Stomach (tissue), 19 donors: Measurements from ENCODE around the gene USP17L19. TPM values are rescaled to one million over a fixed set of nuclear protein-coding genes. Genes with fewer than 3 reads are reported as not detected.
A peak's percentile ranks its signal among the peaks of the same experiment; 100 is the strongest.
"Not testable (repeated sequence)": the region's sequence is repeated elsewhere in the genome, so short reads cannot be mapped to it uniquely, and the experiment has no call there.

Source experiments
- DNase-seq, 2 donors: peaks; one replicate each; pipeline versions ENCODE4 v3.0.0 to v3.0.0-alpha.2; 2013 to 2019
- H3K27ac ChIP-seq, 5 donors: fragments of 200-600 bp in 4 of 5; sonication (generic) in 4 of 5; one replicate each; pipeline ENCODE4 v1.5.1; 2013 to 2019; ENCODE audit warnings: mild to moderate bottlenecking in 1 of 5, moderate library complexity in 1 of 5
- H3K27me3 ChIP-seq, 3 donors: fragments of 200-600 bp; sonication (generic); one replicate each; pipeline ENCODE4 v1.5.1; 2017 to 2019; ENCODE audit warnings: mixed run types in 1 of 3
- H3K36me3 ChIP-seq, 4 donors: fragments of 200-600 bp; sonication (generic); 1 replicate in 3 of 4; 2 replicates in 1 of 4; pipeline ENCODE4 v1.5.1; 2016 to 2019
- H3K4me1 ChIP-seq, 4 donors: fragments of 200-600 bp; sonication (generic); one replicate each; pipeline ENCODE4 v1.5.1; 2016 to 2019
- H3K4me3 ChIP-seq, 4 donors: fragments of 200-600 bp; sonication (generic) in 3 of 4; one replicate each; pipeline ENCODE4 v1.5.1; 2016 to 2019; ENCODE audit warnings: mild to moderate bottlenecking in 1 of 4
- H3K9me3 ChIP-seq, 4 donors: fragments of 200-600 bp; sonication (generic); one replicate each; pipeline ENCODE4 v1.5.1; 2016 to 2019
- WGBS, 5 donors: extraction: QIAGEN DNeasy Blood & Tissue Kit in 3 of 5; methylation state at CpG; one replicate each; pipeline versions ENCODE4 v1.1.5 to v1.1.7; 2013 to 2018; 5-methylcytosine and 5-hydroxymethylcytosine counted together
- intact Hi-C: fragments of 100-400 bp; cut with DNase I; formaldehyde crosslinking; loops from one replicate; pipeline ENCODE4 v1.15.1; 2023; ENCODE audit warnings: low total_unique reads
- long read RNA-seq, 10 donors: transcript quantifications; one replicate each; lab custom pipeline, GENCODE V29; 2026
- polyA plus RNA-seq, 3 donors: library from polyadenylated mRNA; stranded (reverse); fragments of 200-250 nt; gene quantifications; one replicate each; pipeline ENCODE4 v1.2.3, GENCODE V29; 2013
- total RNA-seq, 5 donors: library from RNA; depleted of rRNA; stranded (reverse); fragments of >200 nt; gene quantifications; one replicate each; pipeline versions ENCODE4 v1.1.0 to v1.2.3, GENCODE V29; 2014 to 2016
- donor health status: healthy with polysubstance abuse.
- donor health status: Bipolar disorder and iron deficiency.
- donor health status: healthy.

The USP17L19 gene, protein sequence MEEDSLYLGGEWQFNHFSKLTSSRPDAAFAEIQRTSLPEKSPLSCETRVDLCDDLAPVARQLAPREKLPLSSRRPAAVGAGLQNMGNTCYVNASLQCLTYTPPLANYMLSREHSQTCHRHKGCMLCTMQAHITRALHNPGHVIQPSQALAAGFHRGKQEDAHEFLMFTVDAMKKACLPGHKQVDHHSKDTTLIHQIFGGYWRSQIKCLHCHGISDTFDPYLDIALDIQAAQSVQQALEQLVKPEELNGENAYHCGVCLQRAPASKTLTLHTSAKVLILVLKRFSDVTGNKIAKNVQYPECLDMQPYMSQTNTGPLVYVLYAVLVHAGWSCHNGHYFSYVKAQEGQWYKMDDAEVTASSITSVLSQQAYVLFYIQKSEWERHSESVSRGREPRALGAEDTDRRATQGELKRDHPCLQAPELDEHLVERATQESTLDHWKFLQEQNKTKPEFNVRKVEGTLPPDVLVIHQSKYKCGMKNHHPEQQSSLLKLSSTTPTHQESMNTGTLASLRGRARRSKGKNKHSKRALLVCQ
- total RNA-seq, result not detected
- polyA plus RNA-seq, result not detected
- long read RNA-seq, donor 1, result 0 reads
- long read RNA-seq, donor 2, result 0 reads
- long read RNA-seq, donor 3, result 0 reads
- long read RNA-seq, donor 4, result 0 reads
- long read RNA-seq, donor 5, result 0 reads
- long read RNA-seq, donor 6, result 0 reads
- long read RNA-seq, donor 7, result 0 reads
- long read RNA-seq, donor 8, result 0 reads
- long read RNA-seq, donor 9, result 0 reads
- long read RNA-seq, donor 10, result 0 reads

GRCh38 chr4:9253078-9253477 is at the start of gene USP17L19:
USP17L19 (plus strand) TSS chr4:9253378; CDS start chr4:9253378, 0 bp downstream.
- H3K4me3 ChIP-seq, DNase-seq, H3K27ac ChIP-seq, intact Hi-C loops, H3K9me3 ChIP-seq, H3K4me1 ChIP-seq, H3K27me3 ChIP-seq, H3K36me3 ChIP-seq: not testable (repeated sequence)
- no CpG with 5 or more reads among the region's 13 CpGs for WGBS, 5 donors

GRCh38 chr4:9210357-9210756 is 42.8 kb upstream of the USP17L19 start, which contains the start of gene USP17L10:
USP17L10 (plus strand) TSS chr4:9210657; CDS start chr4:9210657, 0 bp downstream.
- DNase-seq, H3K4me3 ChIP-seq, intact Hi-C loops, H3K27me3 ChIP-seq, H3K4me1 ChIP-seq, H3K36me3 ChIP-seq, H3K9me3 ChIP-seq, H3K27ac ChIP-seq: not testable (repeated sequence)
- 92% methylated on average over 11 of the region's 13 CpGs; no CpG with 5 or more reads in 4 of the 5 donors for WGBS, 5 donors

- H3K36me3 ChIP-seq, intact Hi-C loops, H3K4me3 ChIP-seq, H3K9me3 ChIP-seq, H3K27ac ChIP-seq, H3K27me3 ChIP-seq, H3K4me1 ChIP-seq: not testable (repeated sequence)
- 73 to 83% (median 81%) methylated on average over 9 to 11 of the region's 14 CpGs for WGBS, 5 donors
- peak in 1 of 2 donors; percentile 18 for DNase-seq
Observed at GRCh38 chr4:9214701-9215100, 38.5 kb upstream of the USP17L19 start.

DNA sequence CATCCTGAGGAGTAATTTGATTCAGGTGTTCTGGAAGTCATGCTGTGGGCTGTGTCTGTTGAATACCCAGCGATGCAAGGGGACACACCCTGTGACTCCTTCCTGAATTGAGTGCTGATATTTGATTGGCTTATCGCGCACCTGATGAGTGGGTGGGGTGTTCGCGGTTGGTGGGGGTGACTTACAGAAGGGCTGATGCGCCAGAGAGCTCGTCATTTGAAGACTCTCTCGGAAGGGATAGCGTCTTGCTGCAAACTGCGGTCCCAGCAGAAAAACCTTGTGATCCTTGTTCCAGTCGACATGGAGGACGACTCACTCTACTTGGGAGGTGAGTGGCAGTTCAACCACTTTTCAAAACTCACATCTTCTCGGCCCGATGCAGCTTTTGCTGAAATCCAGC is 38.1 kb upstream of the USP17L19 start, which contains the start of gene USP17L11:
Gene USP17L11 (plus strand): TSS at position 301 of the 400 bp plus-strand sequence. CDS start 0 bp downstream, at position 301.
- H3K27me3 ChIP-seq, H3K4me3 ChIP-seq, H3K27ac ChIP-seq, DNase-seq, H3K4me1 ChIP-seq, intact Hi-C loops, H3K36me3 ChIP-seq, H3K9me3 ChIP-seq: not testable (repeated sequence)
- 96% methylated on average over 10 of the region's 14 CpGs; no CpG with 5 or more reads in 4 of the 5 donors for WGBS, 5 donors

DNA sequence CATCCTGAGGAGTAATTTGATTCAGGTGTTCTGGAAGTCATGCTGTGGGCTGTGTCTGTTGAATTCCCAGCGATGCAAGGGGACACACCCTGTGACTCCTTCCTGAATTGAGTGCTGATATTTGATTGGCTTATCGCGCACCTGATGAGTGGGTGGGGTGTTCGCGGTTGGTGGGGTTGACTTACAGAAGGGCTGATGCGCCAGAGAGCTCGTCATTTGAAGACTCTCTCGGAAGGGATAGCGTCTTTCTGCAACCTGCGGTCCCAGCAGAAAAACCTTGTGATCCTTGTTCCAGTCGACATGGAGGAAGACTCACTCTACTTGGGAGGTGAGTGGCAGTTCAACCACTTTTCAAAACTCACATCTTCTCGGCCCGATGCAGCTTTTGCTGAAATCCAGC is 33.3 kb upstream of the USP17L19 start, which contains the start of gene USP17L12:
Gene USP17L12 (plus strand): TSS at position 301 of the 400 bp plus-strand sequence. CDS start 0 bp downstream, at position 301.
- H3K4me3 ChIP-seq, result not testable (repeated sequence)

DNA sequence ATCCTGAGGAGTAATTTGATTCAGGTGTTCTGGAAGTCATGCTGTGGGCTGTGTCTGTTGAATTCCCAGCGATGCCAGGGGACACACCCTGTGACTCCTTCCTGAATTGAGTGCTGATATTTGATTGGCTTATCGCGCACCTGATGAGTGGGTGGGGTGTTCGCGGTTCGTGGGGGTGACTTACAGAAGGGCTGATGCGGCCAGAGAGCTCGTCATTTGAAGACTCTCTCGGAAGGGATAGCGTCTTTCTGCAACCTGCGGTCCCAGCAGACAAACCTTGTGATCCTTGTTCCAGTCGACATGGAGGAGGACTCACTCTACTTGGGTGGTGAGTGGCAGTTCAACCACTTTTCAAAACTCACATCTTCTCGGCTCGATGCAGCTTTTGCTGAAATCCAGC is 28.6 kb upstream of the USP17L19 start, which contains the start of gene USP17L13:
Gene USP17L13 (plus strand): TSS at position 301 of the 400 bp plus-strand sequence. CDS start 0 bp downstream, at position 301.
- H3K36me3 ChIP-seq, H3K27ac ChIP-seq, DNase-seq, H3K4me3 ChIP-seq, H3K4me1 ChIP-seq, H3K9me3 ChIP-seq, H3K27me3 ChIP-seq, intact Hi-C loops: not testable (repeated sequence)
- no CpG with 5 or more reads among the region's 14 CpGs for WGBS, 5 donors

More for the DNA sequence above, 33.3 kb upstream of the USP17L19 start, which contains the start of gene USP17L12:
- DNase-seq, H3K27me3 ChIP-seq, H3K4me1 ChIP-seq, H3K36me3 ChIP-seq, intact Hi-C loops, H3K27ac ChIP-seq, H3K9me3 ChIP-seq: not testable (repeated sequence)
- WGBS, 5 donors, result no CpG with 5 or more reads among the region's 13 CpGs

DNA sequence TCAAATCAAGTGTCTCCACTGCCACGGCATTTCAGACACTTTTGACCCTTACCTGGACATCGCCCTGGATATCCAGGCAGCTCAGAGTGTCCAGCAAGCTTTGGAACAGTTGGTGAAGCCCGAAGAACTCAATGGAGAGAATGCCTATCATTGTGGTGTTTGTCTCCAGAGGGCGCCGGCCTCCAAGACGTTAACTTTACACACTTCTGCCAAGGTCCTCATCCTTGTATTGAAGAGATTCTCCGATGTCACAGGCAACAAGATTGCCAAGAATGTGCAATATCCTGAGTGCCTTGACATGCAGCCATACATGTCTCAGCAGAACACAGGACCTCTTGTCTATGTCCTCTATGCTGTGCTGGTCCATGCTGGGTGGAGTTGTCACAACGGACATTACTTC is 22.9 kb upstream of the USP17L19 start:
- intact Hi-C loops, H3K36me3 ChIP-seq, H3K27me3 ChIP-seq, H3K27ac ChIP-seq, H3K9me3 ChIP-seq, H3K4me1 ChIP-seq, H3K4me3 ChIP-seq: not testable (repeated sequence)
- WGBS, 5 donors, result 88 to 92% (median 89%) methylated on average over 2 to 5 of the region's 8 CpGs
- peak in 1 of 2 donors; percentile 22 for DNase-seq

DNA sequence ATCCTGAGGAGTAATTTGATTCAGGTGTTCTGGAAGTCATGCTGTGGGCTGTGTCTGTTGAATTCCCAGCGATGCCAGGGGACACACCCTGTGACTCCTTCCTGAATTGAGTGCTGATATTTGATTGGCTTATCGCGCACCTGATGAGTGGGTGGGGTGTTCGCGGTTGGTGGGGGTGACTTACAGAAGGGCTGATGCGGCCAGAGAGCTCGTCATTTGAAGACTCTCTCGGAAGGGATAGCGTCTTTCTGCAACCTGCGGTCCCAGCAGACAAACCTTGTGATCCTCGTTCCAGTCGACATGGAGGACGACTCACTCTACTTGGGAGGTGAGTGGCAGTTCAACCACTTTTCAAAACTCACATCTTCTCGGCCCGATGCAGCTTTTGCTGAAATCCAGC is 19.1 kb upstream of the USP17L19 start, which contains the start of gene USP17L15:
Gene USP17L15 (plus strand): TSS at position 301 of the 400 bp plus-strand sequence. CDS start 0 bp downstream, at position 301.
- intact Hi-C loops, H3K27ac ChIP-seq, DNase-seq, H3K9me3 ChIP-seq, H3K36me3 ChIP-seq, H3K4me3 ChIP-seq, H3K27me3 ChIP-seq, H3K4me1 ChIP-seq: not testable (repeated sequence)
- no CpG with 5 or more reads among the region's 15 CpGs for WGBS, 5 donors

DNA sequence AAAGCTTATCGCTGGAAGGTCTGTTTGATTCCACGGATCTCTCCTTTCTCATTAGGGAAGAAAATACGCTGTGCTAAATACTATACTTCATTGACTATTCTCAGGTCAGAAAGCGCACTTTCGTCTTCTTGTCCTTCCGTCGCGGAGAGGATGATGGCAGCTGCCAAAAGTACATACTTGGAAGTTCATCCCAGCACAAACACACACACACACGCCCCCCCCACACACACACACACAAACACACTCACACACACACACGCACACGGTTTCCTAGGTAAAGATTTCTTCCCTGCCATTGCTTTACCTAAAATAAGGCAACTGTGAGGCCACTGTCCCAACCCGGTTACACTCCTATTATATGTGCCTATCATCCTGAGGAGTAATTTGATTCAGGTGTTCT is 14.7 kb upstream of the USP17L19 start:
- 77 to 84% (median 83%) methylated on average over 8 to 11 of the region's 12 CpGs; no CpG with 5 or more reads in 2 of the 5 donors for WGBS, 5 donors
- H3K4me3 ChIP-seq, H3K9me3 ChIP-seq, H3K27me3 ChIP-seq, H3K4me1 ChIP-seq, intact Hi-C loops, H3K36me3 ChIP-seq, H3K27ac ChIP-seq: not testable (repeated sequence)
- peak; percentile 1 to 18 for DNase-seq

- H3K27ac ChIP-seq, result not testable (repeated sequence)
- 86 to 98% (median 96%) methylated on average over 5 to 7 of the region's 14 CpGs for WGBS, 5 donors
Observed at GRCh38 chr4:9243579-9243978, 9.6 kb upstream of the USP17L19 start, which contains the start of gene USP17L17. USP17L17 (plus strand) TSS chr4:9243879; CDS start chr4:9243879, 0 bp downstream.

DNA sequence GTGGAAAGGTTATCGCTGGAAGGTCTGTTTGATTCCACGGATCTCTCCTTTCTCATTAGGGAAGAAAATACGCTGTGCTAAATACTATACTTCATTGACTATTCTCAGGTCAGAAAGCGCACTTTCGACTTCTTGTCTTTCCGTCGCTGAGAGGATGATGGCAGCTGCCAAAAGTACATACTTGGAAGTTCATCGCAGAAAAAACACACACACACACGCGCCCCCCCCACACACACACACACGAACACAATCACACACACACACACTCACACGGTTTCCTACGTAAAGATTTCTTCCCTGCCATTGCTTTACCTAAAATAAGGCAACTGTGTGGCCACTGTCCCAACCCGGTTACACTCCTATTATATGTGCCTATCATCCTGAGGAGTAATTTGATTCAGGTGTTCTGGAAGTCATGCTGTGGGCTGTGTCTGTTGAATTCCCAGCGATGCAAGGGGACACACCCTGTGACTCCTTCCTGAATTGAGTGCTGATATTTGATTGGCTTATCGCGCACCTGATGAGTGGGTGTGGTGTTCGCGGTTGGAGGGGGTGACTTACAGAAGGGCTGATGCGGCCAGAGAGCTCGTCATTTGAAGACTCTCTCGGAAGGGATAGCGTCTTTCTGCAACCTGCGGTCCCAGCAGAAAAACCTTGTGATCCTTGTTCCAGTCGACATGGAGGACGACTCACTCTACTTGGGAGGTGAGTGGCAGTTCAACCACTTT is 5.1 kb upstream of the USP17L19 start, which contains the start of gene USP17L18:
Gene USP17L18 (plus strand): TSS at position 678 of the 728 bp plus-strand sequence. CDS start 0 bp downstream, at position 678.
- WGBS, 5 donors, result 84 to 92% (median 87%) methylated on average over 8 to 20 of the region's 26 CpGs
- H3K27me3 ChIP-seq, intact Hi-C loops, H3K4me3 ChIP-seq, H3K4me1 ChIP-seq, H3K9me3 ChIP-seq, H3K36me3 ChIP-seq, H3K27ac ChIP-seq: not testable (repeated sequence)
- peak; percentile 3 to 26 for DNase-seq

More at GRCh38 chr4:9243579-9243978, 9.6 kb upstream of the USP17L19 start, which contains the start of gene USP17L17:
- H3K9me3 ChIP-seq, H3K4me1 ChIP-seq, H3K27me3 ChIP-seq, H3K36me3 ChIP-seq, H3K4me3 ChIP-seq, intact Hi-C loops, DNase-seq: not testable (repeated sequence)
